Smooth muscle cell of bladder (primary cell): ENCODE data around the gene TCF23. TPM values are rescaled to one million over a fixed set of nuclear protein-coding genes. Genes with fewer than 3 reads are reported as not detected.

Experiments used
- total RNA-seq: library from RNA; depleted of rRNA; stranded (reverse); fragments of >200 nt; gene quantifications from 2 replicates; pipeline ENCODE4 v1.2.3, GENCODE V29; 2014

TCF23 gene
- total RNA-seq = not detected in 2 replicates

GRCh38 chr2:27148801-27149439, at the start of gene TCF23:
Gene TCF23 (plus strand): TSS chr2:27149004. CDS start chr2:27149134, 130 bp downstream.

GRCh38 chr2:27118525-27119329, 30.1 kb upstream of the TCF23 start, which contains the start of gene CGREF1:
Gene CGREF1 (minus strand): TSS chr2:27119128. CDS start chr2:27104366, 14,762 bp downstream.

GRCh38 chr2:27123302-27124150, 25.3 kb upstream of the TCF23 start, which contains the start of gene ABHD1:
Gene ABHD1 (plus strand): TSS chr2:27123815. CDS start chr2:27123949, 134 bp downstream.

GRCh38 chr2:27133905-27134780, 14.7 kb upstream of the TCF23 start, which contains the start of gene PREB:
Gene PREB (minus strand): TSS chr2:27134636. CDS start chr2:27134421, 215 bp downstream.

GRCh38 chr2:27139310-27139709, 9.5 kb upstream of the TCF23 start, which contains the start of gene PRR30:
Gene PRR30 (minus strand): TSS chr2:27139410. CDS start chr2:27138329, 1,081 bp downstream.

Other genes with a start within 250 kb of the TCF23 start
- gene MAPRE3, start 178.4 kb upstream of the TCF23 start, total RNA-seq = 3.1 and 3.3 TPM in 2 replicates
- 31.6 and 33.6 TPM in 2 replicates for gene TMEM214, start 116.0 kb upstream of the TCF23 start, total RNA-seq
- gene AGBL5, start 97.3 kb upstream of the TCF23 start, total RNA-seq = 20.9 and 25.4 TPM in 2 replicates
- 670 and 734 TPM in 2 replicates for gene OST4, start 77.3 kb upstream of the TCF23 start, total RNA-seq
- 203 and 242 TPM in 2 replicates for gene EMILIN1, start 70.4 kb upstream of the TCF23 start, total RNA-seq
- gene KHK, start 62.2 kb upstream of the TCF23 start, total RNA-seq = 0.43 and 0.55 TPM in 2 replicates
- 7.0 and 8.2 TPM in 2 replicates for gene CGREF1, start 29.9 kb upstream of the TCF23 start, total RNA-seq
- not detected in 2 replicates for gene ABHD1, start 25.2 kb upstream of the TCF23 start, total RNA-seq
- 49.1 and 56.2 TPM in 2 replicates for gene PREB, start 14.4 kb upstream of the TCF23 start, total RNA-seq
- not detected in 2 replicates for gene PRR30, start 9.6 kb upstream of the TCF23 start, total RNA-seq
- 247 and 248 TPM in 2 replicates for gene ATRAID, start 63.0 kb downstream of the TCF23 start, total RNA-seq
- 11.5 and 14.7 TPM in 2 replicates for gene SLC5A6, start 63.3 kb downstream of the TCF23 start, total RNA-seq
- gene CAD, start 68.4 kb downstream of the TCF23 start, total RNA-seq = 19.6 and 28.0 TPM in 2 replicates
- under 0.01 TPM in 1 of 2 replicates, not detected in the other for gene SLC30A3, start 114.0 kb downstream of the TCF23 start, total RNA-seq
- gene DNAJC5G, start 126.4 kb downstream of the TCF23 start, total RNA-seq = not detected in 2 replicates
- 0.14 TPM in 1 of 2 replicates, not detected in the other for gene TRIM54, start 133.4 kb downstream of the TCF23 start, total RNA-seq
- gene UCN, start 159.4 kb downstream of the TCF23 start, total RNA-seq = 0.14 and 0.83 TPM in 2 replicates
- 59.4 and 68.0 TPM in 2 replicates for gene MPV17, start 174.1 kb downstream of the TCF23 start, total RNA-seq
- 18.2 and 21.4 TPM in 2 replicates for gene GTF3C2, start 207.8 kb downstream of the TCF23 start, total RNA-seq
- 30.0 and 33.3 TPM in 2 replicates for gene EIF2B4, start 221.3 kb downstream of the TCF23 start, total RNA-seq
- gene SNX17, start 221.6 kb downstream of the TCF23 start, total RNA-seq = 138 and 143 TPM in 2 replicates
- gene ZNF513, start 231.7 kb downstream of the TCF23 start, total RNA-seq = 6.5 and 7.0 TPM in 2 replicates